Liver (tissue), 9 donors: ENCODE results near the gene SPINK13. TPM values are rescaled to one million over a fixed set of nuclear protein-coding genes. Genes with fewer than 3 reads are reported as not detected.

Experiments used
- DNase-seq: peaks from one replicate; pipeline ENCODE4 v3.0.0-alpha.2; 2017; ENCODE audit warnings: low spot score
- H3K27ac ChIP-seq, 2 donors: one replicate each; pipeline ENCODE4 v1.7.0; 2013; ENCODE audit warnings: inconsistent platforms in 2 of 2, low read length in 2 of 2, control low read depth in 1 of 2, low read depth in 1 of 2, mild to moderate bottlenecking in 1 of 2
- H3K27me3 ChIP-seq, 4 donors: one replicate each; pipeline versions ENCODE4 v1.6.1 to v1.7.0; 2013; ENCODE audit warnings: low read length in 3 of 4, inconsistent platforms in 1 of 4, mild to moderate bottlenecking in 1 of 4, moderate library complexity in 1 of 4; ENCODE audit not compliant: control insufficient read depth in 4 of 4, insufficient read depth in 4 of 4
- H3K36me3 ChIP-seq, 4 donors: one replicate each; pipeline versions ENCODE4 v1.6.1 to v1.7.0; 2013; ENCODE audit warnings: low read length in 3 of 4, mild to moderate bottlenecking in 3 of 4, low read depth in 1 of 4, moderate library complexity in 1 of 4; ENCODE audit not compliant: control insufficient read depth in 4 of 4, insufficient read depth in 3 of 4
- H3K4me1 ChIP-seq, 4 donors: one replicate each; pipeline versions ENCODE4 v1.6.1 to v1.7.0; 2013; ENCODE audit warnings: low read length in 3 of 4, mild to moderate bottlenecking in 3 of 4, moderate library complexity in 1 of 4; ENCODE audit not compliant: control insufficient read depth in 4 of 4, insufficient read depth in 4 of 4
- H3K4me3 ChIP-seq, 3 donors: one replicate each; pipeline versions ENCODE4 v1.6.1 to v1.7.0; 2013; ENCODE audit warnings: low read length in 3 of 3, control low read depth in 1 of 3, low read depth in 1 of 3, mild to moderate bottlenecking in 1 of 3
- H3K9ac ChIP-seq, 2 donors: one replicate each; pipeline ENCODE4 v1.7.0; 2013; ENCODE audit warnings: low read length in 2 of 2, mild to moderate bottlenecking in 2 of 2, moderate library complexity in 2 of 2, control low read depth in 1 of 2, low read depth in 1 of 2
- H3K9me3 ChIP-seq, 4 donors: one replicate each; pipeline versions ENCODE4 v1.6.1 to v1.7.0; 2013; ENCODE audit warnings: low read length in 3 of 4; ENCODE audit not compliant: control insufficient read depth in 4 of 4
- ATF3 ChIP-seq: IDR thresholded peaks from 2 replicates; pipeline ENCODE4 v1.6.1; 2016; ENCODE audit warnings: antibody characterized with exemption
- CTCF ChIP-seq: fragments of 150-350 bp; IDR thresholded peaks from 2 replicates; pipeline ENCODE4 v1.5.1; 2017; ENCODE audit warnings: improper control_type of control experiment, low read depth, low read length; ENCODE audit not compliant: missing input control
- FOXA2 ChIP-seq: IDR thresholded peaks from 2 replicates; pipeline ENCODE4 v1.6.1; 2016; ENCODE audit warnings: antibody characterized with exemption
- GABPA ChIP-seq, 2 donors: IDR thresholded peaks in 1 of 2; conservative IDR thresholded peaks in 1 of 2; 2 replicates each; pipeline ENCODE4 v1.6.1; 2016; ENCODE audit warnings: antibody characterized with exemption in 2 of 2, mild to moderate bottlenecking in 1 of 2, moderate library complexity in 1 of 2
- HNF4A ChIP-seq, 2 donors: conservative IDR thresholded peaks; 2 replicates each; pipeline ENCODE4 v1.6.1; 2016; ENCODE audit warnings: antibody characterized with exemption in 2 of 2, mild to moderate bottlenecking in 2 of 2
- MAX ChIP-seq: IDR thresholded peaks from 2 replicates; pipeline ENCODE4 v1.6.1; 2016; ENCODE audit warnings: antibody characterized with exemption
- NR2F2 ChIP-seq: IDR thresholded peaks from 2 replicates; pipeline ENCODE4 v1.6.1; 2016; ENCODE audit warnings: antibody characterized with exemption
- RAD21 ChIP-seq, 2 donors: IDR thresholded peaks; 2 replicates each; pipeline ENCODE4 v1.6.1; 2016; ENCODE audit warnings: antibody characterized with exemption in 2 of 2, mild to moderate bottlenecking in 2 of 2
- REST ChIP-seq: IDR thresholded peaks from 2 replicates; pipeline ENCODE4 v1.6.1; 2016; ENCODE audit warnings: antibody characterized with exemption, mild to moderate bottlenecking
- RXRA ChIP-seq, 2 donors: IDR thresholded peaks; 2 replicates each; pipeline ENCODE4 v1.6.1; 2017 to 2018; ENCODE audit warnings: antibody characterized with exemption in 2 of 2, mild to moderate bottlenecking in 1 of 2
- SP1 ChIP-seq: IDR thresholded peaks from 2 replicates; pipeline ENCODE4 v1.6.1; 2018; ENCODE audit warnings: antibody characterized with exemption, mild to moderate bottlenecking
- TAF1 ChIP-seq: conservative IDR thresholded peaks from 2 replicates; pipeline ENCODE4 v1.6.1; 2016; ENCODE audit warnings: antibody characterized with exemption, mild to moderate bottlenecking
- YY1 ChIP-seq: IDR thresholded peaks from 2 replicates; pipeline ENCODE4 v1.6.1; 2016; ENCODE audit warnings: antibody characterized with exemption, mild to moderate bottlenecking
- ZBTB33 ChIP-seq: IDR thresholded peaks from 2 replicates; pipeline ENCODE4 v1.6.1; 2016; ENCODE audit warnings: antibody characterized with exemption
- WGBS: extraction: QIAGEN DNeasy Blood & Tissue Kit; methylation state at CpG from one replicate; pipeline ENCODE4 v1.1.7; 2013; 5-methylcytosine and 5-hydroxymethylcytosine counted together
- polyA plus RNA-seq, 2 donors: library from polyadenylated mRNA; stranded (reverse) in 1 of 2; unstranded in 1 of 2; fragments of 200-250 nt in 1 of 2; fragments of >200 nt in 1 of 2; fragmentation: Nextera tagmentation in 1 of 2; extraction: Ambion mirVana in 1 of 2; gene quantifications; one replicate each; pipeline versions ENCODE4 v1.2.1 to v1.2.3, GENCODE V29; 2013 to 2015
- total RNA-seq, 2 donors: library from RNA; depleted of rRNA; stranded (reverse); fragments of >200 nt; gene quantifications; one replicate each; pipeline ENCODE4 v1.2.3, GENCODE V29; 2014
- donor health status: healthy.
- donor health status: healthy.
- donor health status: healthy.
- donor health status: healthy.
- donor health status: healthy.

The SPINK13 gene
- total and polyA plus RNA-seq, 4 donors = not detected

GRCh38 chr5:148306446-148306845 is 37.9 kb downstream of the SPINK13 start (continued):
- TF ChIP-seq ATF3 = no peak

- H3K4me1 ChIP-seq = no peaks in the 10 kb centered on the region
- no peak for TF ChIP-seq RAD21 (IDR thresholded peaks at IDR 0.05)
- TF ChIP-seq SP1 = no peak
- no peak for TF ChIP-seq YY1
- TF ChIP-seq NR2F2 = no peak
- no peak for TF ChIP-seq GABPA (IDR thresholded peaks at IDR 0.05 in 1 of 2, conservative IDR thresholded peaks at IDR 0.05 in 1 of 2)
- TF ChIP-seq REST = no peak
- TF ChIP-seq CTCF = no peak
- no peak for TF ChIP-seq RXRA (IDR thresholded peaks at IDR 0.05)
- no peak for TF ChIP-seq FOXA2
- TF ChIP-seq HNF4A (conservative IDR thresholded peaks at IDR 0.05) = no peak
- no peaks in the 10 kb centered on the region for H3K36me3 ChIP-seq
- H3K9me3 ChIP-seq = peaks cover 0 to 1% (median 0%) of the 10 kb centered on the region in 4 donors
- whole genome bisulfite sequencing = 84% methylated on average over 3 of the region's 3 CpGs
- no peak overlapping the region for H3K9ac ChIP-seq
- DNase-seq = no peak
- H3K27ac ChIP-seq = no peak overlapping the region
- no peak overlapping the region for H3K4me3 ChIP-seq
- no peaks in the 10 kb centered on the region for H3K27me3 ChIP-seq
Observed at GRCh38 chr5:148309019-148309418, 40.4 kb downstream of the SPINK13 start.

- Histone ChIP-seq H3K9ac (no peak overlapping the region), H3K4me3 (no peak overlapping the region), H3K4me1 (no peaks in the 10 kb centered on the region), H3K27ac (no peak overlapping the region), H3K9me3 (peaks cover 0 to 1% (median 0%) of the 10 kb centered on the region in 4 donors), H3K27me3 (no peaks in the 10 kb centered on the region), H3K36me3 (no peaks in the 10 kb centered on the region)
- TF ChIP-seq RAD21 (IDR thresholded peaks at IDR 0.05) (no peak), MAX (no peak), SP1 (no peak), REST (no peak), FOXA2 (no peak), TAF1 (no peak), HNF4A (conservative IDR thresholded peaks at IDR 0.05) (no peak), ZBTB33 (no peak), CTCF (no peak)
- no peak for DNase-seq
Observed at GRCh38 chr5:148309746-148310145, 41.2 kb downstream of the SPINK13 start.
